ENCODE measurements around the gene KRT3. TPM values are rescaled to one million over a fixed set of nuclear protein-coding genes. Genes with fewer than 3 reads are reported as not detected.

Gene KRT3
- total RNA-seq, 1 experiment from 2014 or later = not detected

DNA sequence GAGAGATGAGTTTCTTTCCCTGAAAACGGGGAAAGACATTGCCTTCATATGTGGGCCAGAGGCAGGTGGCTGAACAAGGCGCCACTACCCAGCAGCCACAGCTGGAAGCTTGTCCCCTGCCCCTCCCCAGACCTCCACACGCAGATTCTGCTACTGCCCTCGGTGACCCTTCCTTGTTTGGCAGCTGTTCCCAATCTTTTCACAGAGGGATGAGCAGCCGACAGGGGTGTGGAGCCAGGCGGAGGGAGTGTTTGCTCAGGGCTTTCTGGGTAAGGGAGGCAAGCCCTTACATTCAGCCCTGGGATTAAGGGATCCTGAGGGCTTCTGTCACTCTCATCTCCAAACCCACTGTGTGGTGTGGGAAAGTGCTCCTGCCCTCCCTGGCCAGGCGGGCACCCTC lies 22.5 kb upstream of the KRT3 start:
- H3K36me3 Mint-ChIP-seq (ENCODE audit: insufficient read depth, unreplicated experiment) = no peaks in the 10 kb centered on the region
- CTCF ChIA-PET = no interaction called here
- TF ChIP-seq, protein P1, sequence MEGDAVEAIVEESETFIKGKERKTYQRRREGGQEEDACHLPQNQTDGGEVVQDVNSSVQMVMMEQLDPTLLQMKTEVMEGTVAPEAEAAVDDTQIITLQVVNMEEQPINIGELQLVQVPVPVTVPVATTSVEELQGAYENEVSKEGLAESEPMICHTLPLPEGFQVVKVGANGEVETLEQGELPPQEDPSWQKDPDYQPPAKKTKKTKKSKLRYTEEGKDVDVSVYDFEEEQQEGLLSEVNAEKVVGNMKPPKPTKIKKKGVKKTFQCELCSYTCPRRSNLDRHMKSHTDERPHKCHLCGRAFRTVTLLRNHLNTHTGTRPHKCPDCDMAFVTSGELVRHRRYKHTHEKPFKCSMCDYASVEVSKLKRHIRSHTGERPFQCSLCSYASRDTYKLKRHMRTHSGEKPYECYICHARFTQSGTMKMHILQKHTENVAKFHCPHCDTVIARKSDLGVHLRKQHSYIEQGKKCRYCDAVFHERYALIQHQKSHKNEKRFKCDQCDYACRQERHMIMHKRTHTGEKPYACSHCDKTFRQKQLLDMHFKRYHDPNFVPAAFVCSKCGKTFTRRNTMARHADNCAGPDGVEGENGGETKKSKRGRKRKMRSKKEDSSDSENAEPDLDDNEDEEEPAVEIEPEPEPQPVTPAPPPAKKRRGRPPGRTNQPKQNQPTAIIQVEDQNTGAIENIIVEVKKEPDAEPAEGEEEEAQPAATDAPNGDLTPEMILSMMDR (IDR thresholded peaks at IDR 0.05; ENCODE audit: unreplicated experiment) = no peak
- peaks cover 46% of the 10 kb centered on the region for H3K27me3 Mint-ChIP-seq (ENCODE audit: unreplicated experiment)
- no peak overlapping the region for H3K27ac Mint-ChIP-seq (ENCODE audit: unreplicated experiment)
- no peak for DNase-seq
- no TSS peak for BruUV-seq (replicated peaks)
- peaks cover 23% of the 10 kb centered on the region for H3K4me1 Mint-ChIP-seq (ENCODE audit: low read depth, unreplicated experiment)
- H3K9me3 Mint-ChIP-seq (ENCODE audit: low read depth, unreplicated experiment) = no peaks in the 10 kb centered on the region
- no peak overlapping the region for H3K4me3 Mint-ChIP-seq (ENCODE audit: low read depth, unreplicated experiment)
- intact Hi-C loops (cut with micrococcal nuclease; ENCODE audit: unreplicated experiment) = no loop called here

DNA sequence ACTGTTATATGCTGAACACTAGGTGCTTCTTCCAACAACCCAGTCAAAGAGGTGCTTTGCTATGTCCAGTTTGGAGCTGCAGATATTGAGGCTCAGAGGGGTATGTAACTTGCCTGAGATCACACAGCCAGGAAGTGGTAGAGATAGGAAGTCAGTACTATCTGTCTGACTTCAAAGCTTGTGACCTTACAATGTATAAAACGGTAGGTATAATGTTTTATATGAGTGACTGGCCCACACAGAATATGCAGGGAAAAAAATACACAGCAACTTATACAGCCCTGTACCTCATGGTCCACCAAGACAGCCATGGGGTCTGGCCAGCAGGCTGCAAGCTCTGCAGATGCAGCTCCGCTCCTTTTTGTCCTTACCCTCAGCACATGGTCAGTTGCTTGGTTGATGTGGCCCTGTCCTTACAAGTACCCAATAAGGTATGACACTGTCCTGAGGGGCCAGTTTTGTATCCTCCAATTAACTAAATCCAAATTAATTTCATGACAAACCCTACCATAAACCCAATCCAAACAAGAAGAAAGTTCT lies 21.9 kb upstream of the KRT3 start:
- TF ChIP-seq, protein P1 (IDR thresholded peaks at IDR 0.05; ENCODE audit: unreplicated experiment) = no peak
- intact Hi-C loops (cut with micrococcal nuclease; ENCODE audit: unreplicated experiment) = no loop called here
- no peak for DNase-seq
- Mint-ChIP-seq H3K27ac (ENCODE audit: unreplicated experiment) (no peak overlapping the region), H3K4me1 (ENCODE audit: low read depth, unreplicated experiment) (peaks cover 19% of the 10 kb centered on the region), H3K9me3 (ENCODE audit: low read depth, unreplicated experiment) (no peaks in the 10 kb centered on the region), H3K36me3 (ENCODE audit: insufficient read depth, unreplicated experiment) (no peaks in the 10 kb centered on the region), H3K27me3 (ENCODE audit: unreplicated experiment) (peaks cover 46% of the 10 kb centered on the region), H3K4me3 (ENCODE audit: low read depth, unreplicated experiment) (no peak overlapping the region)
- CTCF ChIA-PET = no interaction called here
- no TSS peak for BruUV-seq (replicated peaks)

DNA sequence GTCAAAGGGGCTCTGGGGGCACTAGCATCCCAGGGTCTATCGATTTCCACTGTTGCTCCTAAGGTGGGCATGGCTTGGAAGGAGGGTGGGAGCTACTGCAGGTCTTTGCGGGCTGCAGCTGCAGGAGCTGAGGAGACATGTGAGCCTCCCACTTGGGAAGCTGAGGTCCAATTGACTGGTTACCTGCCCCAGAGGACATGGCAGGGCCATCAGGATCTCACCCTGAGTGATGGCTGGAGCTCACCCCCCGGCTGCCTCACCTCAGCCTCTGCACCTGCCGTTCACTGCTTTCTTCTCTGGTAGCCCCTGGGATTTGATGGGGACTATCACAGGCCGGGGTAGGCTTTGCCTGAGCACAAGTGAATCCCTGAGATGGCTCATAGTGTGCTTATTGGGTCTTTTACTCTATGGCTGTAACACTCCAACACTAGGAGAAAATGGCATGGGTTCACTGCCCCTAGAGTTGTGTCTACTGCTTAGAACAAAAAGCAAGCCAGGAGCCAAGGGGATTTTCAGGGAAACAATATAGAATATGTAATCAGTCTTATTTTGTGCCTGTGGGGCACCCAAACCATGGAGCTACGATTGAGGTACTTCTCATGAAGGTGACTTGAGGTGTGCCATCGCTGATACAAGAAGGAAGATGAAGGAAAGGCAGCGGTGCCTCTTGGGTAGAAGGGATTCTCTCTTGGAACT lies 21.2 kb upstream of the KRT3 start:
- CTCF ChIA-PET = no interaction called here
- H3K4me3 Mint-ChIP-seq (ENCODE audit: low read depth, unreplicated experiment) = no peak overlapping the region
- no peaks in the 10 kb centered on the region for H3K36me3 Mint-ChIP-seq (ENCODE audit: insufficient read depth, unreplicated experiment)

DNA sequence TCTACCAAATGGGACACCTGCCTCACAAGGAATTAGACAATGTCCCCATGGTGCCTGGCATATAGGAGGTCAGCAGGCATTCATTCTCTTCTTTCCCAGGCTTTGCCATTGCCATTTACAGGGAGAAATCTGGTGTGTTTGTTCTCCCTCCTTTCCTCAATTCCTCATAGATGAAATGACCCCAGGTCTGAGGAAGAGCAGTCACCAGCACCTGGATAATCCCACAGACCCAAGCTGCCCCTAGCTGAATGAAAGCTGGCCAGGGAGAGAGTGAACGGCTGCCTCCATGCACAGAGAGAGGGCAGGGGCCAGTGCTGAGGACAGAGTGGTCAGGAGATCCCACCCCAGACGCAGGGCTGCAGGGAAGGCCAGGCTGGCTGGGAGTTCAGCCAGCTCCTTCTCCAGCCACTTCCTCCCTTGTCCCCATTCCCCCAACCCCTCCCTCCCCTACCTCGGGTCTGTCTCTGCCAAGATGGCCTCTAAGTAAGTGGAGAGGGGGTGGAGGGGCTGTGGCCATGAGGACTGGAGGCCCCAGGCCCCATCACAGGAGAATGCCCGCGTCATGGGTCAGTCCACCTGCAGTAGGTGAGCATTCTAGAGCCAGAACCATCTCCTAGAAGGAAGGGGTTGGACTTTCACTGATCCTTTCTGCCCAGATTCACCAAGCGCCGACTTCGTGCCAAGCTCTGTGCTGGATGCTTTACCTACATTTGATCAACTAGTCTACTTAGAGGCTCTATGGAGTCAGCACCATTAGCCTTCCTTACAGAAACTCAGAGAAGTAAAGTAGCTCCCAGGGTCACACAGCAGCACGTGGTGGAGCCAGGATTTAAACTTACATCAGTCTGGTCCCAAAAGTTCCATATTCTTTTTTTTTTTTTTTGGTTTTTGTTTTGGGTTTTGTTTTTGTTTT lies 20.0 kb upstream of the KRT3 start:
- intact Hi-C loops (cut with micrococcal nuclease; ENCODE audit: unreplicated experiment) = no loop called here
- no peak overlapping the region for H3K27ac Mint-ChIP-seq (ENCODE audit: unreplicated experiment)
- H3K4me3 Mint-ChIP-seq (ENCODE audit: low read depth, unreplicated experiment) = no peak overlapping the region
- CTCF ChIA-PET = no interaction called here
- no peak for DNase-seq
- peaks cover 8% of the 10 kb centered on the region for H3K4me1 Mint-ChIP-seq (ENCODE audit: low read depth, unreplicated experiment)
- peaks cover 46% of the 10 kb centered on the region for H3K27me3 Mint-ChIP-seq (ENCODE audit: unreplicated experiment)
- no peaks in the 10 kb centered on the region for H3K9me3 Mint-ChIP-seq (ENCODE audit: low read depth, unreplicated experiment)
- H3K36me3 Mint-ChIP-seq (ENCODE audit: insufficient read depth, unreplicated experiment) = no peaks in the 10 kb centered on the region
- BruUV-seq (replicated peaks) = no TSS peak
- TF ChIP-seq, protein P1 (IDR thresholded peaks at IDR 0.05; ENCODE audit: unreplicated experiment) = no peak

More for the DNA sequence above, 21.2 kb upstream of the KRT3 start:
- H3K27me3 Mint-ChIP-seq (ENCODE audit: unreplicated experiment) = peaks cover 46% of the 10 kb centered on the region
- no peak overlapping the region for H3K27ac Mint-ChIP-seq (ENCODE audit: unreplicated experiment)
- H3K4me1 Mint-ChIP-seq (ENCODE audit: low read depth, unreplicated experiment) = peaks cover 13% of the 10 kb centered on the region
- H3K9me3 Mint-ChIP-seq (ENCODE audit: low read depth, unreplicated experiment) = no peaks in the 10 kb centered on the region
- DNase-seq = no peak
- intact Hi-C loops (cut with micrococcal nuclease; ENCODE audit: unreplicated experiment) = no loop called here
- BruUV-seq (replicated peaks) = no TSS peak
- TF ChIP-seq, protein P1 (IDR thresholded peaks at IDR 0.05; ENCODE audit: unreplicated experiment) = no peak
